AG09319 (cell line): ENCODE data around the gene PTGFR.

ENCODE experiments used
- DNase-seq: peaks from one replicate; pipeline ENCODE4 v3.0.0-alpha.2; 2010; ENCODE audit warnings: low read depth; ENCODE audit errors: extremely low read depth
- TF ChIP-seq, protein P1 (sequence below): IDR thresholded peaks from 2 replicates; pipeline ENCODE4 v1.5.1; 2011; ENCODE audit warnings: low read depth, mild to moderate bottlenecking, inconsistent platforms, low read length, moderate library complexity

PTGFR gene

DNA sequence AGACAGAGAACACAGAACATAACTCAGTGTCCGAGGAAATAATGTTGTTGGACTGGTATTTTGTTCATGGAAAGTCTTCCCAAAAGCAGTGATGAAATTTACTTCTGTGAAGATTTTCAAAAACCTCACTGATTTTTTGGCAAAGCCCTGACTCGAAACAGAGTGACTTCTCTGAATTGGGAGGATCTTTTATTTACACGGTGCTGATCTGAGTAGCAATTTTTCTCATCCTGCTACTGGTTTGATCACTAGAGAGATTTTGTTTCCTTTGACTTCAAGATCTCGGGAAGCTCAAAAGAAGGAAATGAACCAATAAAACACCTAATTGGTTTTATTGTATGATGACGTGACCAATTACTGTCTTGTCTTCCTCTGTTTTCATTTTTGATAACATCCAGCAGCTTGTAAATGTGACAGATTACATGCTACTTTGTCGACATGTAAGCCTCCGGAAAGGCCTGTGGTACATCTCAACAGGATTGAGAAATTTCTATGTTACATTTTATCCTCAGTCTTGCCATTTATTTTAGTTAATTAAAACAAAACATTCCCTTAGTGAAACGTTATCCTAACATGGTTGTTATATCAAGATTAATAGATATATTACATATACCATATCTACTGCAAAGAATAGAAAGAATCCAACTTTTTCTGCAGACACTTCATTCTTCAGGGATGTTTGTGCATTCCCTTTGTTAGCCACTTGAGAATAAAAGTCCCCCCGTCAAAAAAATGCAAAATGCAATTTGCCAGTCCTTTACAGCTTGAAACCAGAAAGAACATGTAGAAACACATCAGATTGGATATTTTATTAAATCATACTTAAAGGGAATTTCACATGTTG, 86.7 kb downstream of the PTGFR start:
- DNase-seq = no peak
- TF ChIP-seq, protein P1, sequence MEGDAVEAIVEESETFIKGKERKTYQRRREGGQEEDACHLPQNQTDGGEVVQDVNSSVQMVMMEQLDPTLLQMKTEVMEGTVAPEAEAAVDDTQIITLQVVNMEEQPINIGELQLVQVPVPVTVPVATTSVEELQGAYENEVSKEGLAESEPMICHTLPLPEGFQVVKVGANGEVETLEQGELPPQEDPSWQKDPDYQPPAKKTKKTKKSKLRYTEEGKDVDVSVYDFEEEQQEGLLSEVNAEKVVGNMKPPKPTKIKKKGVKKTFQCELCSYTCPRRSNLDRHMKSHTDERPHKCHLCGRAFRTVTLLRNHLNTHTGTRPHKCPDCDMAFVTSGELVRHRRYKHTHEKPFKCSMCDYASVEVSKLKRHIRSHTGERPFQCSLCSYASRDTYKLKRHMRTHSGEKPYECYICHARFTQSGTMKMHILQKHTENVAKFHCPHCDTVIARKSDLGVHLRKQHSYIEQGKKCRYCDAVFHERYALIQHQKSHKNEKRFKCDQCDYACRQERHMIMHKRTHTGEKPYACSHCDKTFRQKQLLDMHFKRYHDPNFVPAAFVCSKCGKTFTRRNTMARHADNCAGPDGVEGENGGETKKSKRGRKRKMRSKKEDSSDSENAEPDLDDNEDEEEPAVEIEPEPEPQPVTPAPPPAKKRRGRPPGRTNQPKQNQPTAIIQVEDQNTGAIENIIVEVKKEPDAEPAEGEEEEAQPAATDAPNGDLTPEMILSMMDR = no peak

DNA sequence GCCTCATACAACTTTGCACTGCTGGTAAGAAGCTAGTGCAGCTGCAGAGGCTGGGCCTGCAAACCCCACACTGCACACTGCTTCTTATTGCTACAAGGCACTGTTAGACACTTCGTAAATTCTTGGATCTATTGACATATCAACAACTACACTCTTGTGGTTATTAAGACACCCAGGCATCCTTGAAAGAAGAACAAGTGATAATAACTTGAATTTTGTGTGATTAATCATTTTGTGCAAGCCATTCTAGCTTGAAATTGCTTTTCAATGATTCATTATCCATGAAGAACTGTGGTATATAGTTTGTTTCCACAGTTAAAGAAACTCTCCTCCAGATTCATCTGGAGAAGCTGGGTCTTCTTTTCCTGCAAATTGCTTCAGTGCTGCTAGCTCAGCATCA, 95.8 kb downstream of the PTGFR start:
- DNase-seq = no peak
- TF ChIP-seq, protein P1 = no peak

DNA sequence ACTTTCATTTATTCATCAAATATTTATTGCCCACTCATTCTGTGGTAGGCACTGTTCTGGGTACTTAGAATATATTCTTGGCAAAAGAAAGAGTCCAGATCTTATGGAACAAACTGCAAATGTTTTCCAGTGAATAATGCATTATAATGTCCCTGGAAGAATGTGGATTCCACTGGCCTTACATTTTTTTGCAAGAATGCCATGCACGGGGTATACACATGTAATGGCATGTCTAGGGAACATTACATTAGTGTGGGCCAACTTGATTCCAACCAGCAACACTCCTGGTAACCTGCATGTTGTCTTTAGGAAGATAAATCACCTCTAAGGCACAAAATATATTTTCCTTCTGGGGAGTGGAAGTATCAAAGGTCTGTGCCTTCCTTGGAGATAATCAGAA, 96.4 kb downstream of the PTGFR start:
- DNase-seq = no peak
- TF ChIP-seq, protein P1 = no peak
